HG03139 (cell line): ENCODE data around the gene HMHB1.
A peak's percentile ranks its signal among the peaks of the same experiment; 100 is the strongest.

Experiments
- ATAC-seq: cut with Tn5 transposase; IDR thresholded peaks from one replicate; pipeline ENCODE4 v1.9.1; 2021; ENCODE audit not compliant: unreplicated experiment

The HMHB1 gene

DNA sequence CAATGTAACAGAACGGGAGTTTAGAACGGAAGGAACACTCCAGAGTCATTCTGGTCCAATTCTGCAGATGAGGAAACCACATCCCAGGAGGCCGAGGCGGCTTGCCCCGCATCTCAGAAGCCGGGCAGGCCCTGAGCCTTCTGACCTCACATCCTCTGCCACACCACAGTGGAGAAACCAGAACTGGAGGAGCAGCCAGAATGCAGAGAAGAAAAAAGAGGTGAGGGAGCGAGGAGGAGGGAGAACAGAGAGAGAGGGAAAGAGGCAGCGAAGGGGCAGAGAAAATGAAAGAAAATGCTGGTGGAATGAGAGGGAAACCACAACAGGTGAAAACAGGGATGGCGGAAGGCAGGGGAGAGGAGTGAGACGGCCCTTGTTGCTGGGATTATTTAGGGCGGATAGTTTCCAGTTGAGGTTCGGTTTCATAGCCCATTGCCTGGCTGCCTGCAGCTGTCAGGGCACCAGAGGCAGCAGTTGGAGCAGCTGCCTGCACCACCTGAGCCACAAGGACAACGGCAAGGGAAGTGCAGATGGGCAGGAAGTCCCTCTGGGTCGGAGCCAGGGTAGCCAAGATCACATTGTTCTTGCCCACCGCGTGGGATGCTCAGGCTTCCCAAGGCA, at the start of gene HMHB1:
Gene HMHB1, plus strand, starts transcription at position 77 of the 621 bp plus-strand sequence.
- peak; percentile 54 for ATAC-seq

DNA sequence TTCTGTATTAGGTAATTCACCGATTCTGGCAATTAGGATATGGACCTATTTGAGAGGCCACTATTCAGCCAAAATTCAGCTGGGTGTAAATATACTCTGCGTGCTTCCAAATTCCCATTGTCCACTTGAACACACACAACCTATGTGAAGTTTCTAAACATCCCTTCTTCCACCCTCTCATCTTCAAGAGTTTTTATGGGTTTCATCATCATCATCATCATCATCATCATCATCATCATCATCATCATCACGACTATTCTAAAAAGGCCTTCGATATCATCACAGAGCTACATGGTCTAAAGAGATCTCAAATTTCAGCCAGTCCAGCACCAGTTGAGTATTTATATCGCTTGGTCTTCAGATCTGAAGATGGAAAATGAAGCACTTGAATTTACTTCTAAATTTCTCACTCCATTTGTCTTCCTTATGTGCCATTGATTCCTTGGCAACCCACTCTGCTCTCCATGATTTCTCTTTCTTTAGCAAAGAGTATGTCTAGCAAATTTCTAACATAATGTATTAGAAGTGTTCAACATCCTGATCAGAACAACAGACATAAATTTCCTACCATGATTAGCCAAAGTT, 49.2 kb upstream of the HMHB1 start:
- ATAC-seq: no peak

DNA sequence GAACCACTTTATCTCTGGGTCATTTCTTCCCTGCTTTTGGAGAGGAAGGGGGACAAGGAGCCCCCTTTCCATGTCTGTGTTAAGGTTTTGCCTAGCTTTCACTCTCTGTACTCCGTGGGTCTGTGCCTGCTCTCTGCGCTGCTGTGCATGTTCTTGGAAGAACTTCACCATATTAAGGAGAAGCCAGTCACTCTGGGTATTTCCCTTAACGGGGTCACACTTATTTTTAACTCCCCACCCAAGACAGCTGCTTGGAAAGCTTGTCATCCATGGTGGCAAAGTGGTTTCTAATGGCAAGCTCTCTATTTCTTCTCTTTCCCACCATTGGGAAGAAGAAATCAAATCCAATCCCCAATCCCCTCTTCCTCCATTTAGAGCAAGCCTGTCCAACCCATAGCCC, 44.8 kb upstream of the HMHB1 start:
- ATAC-seq: no peak

DNA sequence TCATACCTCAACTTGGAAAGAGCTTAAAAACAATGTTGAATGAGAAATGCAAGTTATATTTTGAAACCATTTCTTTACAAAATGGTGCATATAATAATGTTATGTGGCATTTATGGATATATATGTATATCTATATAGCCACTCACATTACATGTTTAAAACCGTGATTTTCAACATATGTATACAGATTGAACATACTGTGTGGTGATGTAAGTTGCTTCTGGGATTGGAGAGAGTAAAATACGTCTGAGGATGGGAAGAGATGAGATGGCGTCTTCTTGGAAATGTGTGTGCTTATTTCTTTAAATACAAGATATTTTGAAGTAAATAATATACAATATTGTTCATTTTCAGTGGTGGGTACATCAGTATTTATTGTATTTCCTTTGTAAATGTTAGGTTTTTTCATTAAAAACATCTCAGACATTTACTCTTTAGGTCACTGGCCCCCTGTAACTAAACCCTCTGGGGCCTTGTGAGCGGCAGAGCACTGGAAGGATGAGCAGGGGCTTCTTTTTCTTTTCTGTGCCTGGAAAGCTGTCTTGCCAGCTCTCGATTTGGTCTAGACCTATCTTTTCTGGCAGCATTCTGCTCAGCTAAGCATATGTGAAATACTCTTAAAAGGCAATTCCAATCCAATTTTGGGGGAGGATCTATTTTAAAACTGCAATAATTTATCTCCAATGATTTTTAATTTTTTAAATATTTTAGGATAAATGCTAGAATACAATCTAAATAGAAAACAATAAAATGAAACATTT, 42.8 kb upstream of the HMHB1 start:
- no peak for ATAC-seq

DNA sequence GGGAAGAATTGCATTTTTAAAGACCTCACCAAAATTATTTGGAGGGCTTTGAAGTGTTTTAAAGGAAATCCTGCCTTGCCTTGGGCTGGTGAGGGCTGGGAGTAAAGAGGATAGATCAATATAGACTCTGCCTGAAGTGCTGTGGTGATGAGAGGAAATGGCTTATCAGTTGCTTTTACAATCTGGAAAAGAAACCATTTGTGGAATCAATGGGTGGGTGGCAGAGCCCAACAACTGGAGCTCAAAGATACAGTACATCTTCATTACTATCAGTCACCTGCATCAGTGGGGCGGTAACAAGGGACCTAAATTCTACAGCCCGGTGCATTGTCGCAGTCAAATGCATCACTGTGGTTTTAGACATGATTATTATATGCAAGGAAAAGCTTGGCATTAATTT, 41.5 kb upstream of the HMHB1 start:
- ATAC-seq: no peak

DNA sequence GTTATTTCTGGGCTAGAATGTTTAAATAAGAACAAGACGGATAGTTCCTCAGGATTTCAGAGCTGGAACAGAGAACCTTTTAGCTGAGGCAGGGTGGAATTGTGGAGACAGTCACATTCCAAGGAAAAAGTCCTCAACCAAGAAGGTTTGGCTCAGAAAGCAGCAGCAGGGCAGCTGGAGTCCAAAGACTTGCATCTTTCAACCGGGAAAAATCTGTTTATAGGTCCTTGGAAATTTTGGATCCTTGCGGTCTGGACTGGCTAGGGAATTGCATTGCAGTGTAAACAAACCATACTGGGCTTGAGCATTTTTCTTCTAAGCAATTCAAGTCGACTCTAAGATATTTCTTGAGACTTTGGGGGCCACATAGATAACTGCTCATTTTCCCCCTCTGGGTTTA, 40.8 kb upstream of the HMHB1 start:
- no peak for ATAC-seq

DNA sequence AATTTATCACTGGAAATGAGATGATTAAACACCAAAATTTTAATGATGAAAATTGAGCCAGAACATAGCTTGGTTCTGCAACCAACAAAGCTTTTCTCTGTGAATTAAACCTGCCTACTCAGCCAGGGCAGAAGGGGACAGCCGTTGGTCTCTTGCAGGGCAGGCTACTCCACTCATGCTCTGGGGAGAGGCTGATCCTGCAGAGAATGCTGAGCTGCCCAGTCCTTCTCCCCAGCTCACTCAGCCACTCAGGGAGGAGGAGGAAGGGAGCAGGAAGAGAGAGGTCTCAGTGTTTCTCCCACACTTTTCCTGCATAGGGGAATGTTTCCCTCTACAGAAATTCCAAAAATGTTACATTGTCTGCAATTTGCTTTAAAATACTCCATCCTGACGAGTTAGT, 40.4 kb upstream of the HMHB1 start:
- no peak for ATAC-seq

DNA sequence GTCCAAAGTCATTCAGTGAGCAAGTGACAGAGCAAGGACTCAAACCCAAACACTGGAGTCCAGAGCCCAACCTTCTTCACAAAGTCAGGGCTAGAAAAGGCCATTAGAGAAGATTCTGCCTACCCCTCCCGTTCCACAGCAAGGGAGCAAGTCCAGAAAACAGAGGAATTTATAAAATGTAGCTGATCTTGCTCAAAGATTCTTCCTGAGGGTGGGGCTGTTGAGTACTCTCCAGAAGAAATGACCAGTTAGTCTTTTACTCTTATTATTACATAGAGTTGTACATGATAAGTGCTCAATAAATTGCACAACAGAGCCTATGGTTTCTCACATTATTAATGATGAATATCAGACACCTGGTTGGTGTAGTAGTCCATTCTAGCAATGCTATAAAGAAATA, 39.3 kb upstream of the HMHB1 start:
- no peak for ATAC-seq

DNA sequence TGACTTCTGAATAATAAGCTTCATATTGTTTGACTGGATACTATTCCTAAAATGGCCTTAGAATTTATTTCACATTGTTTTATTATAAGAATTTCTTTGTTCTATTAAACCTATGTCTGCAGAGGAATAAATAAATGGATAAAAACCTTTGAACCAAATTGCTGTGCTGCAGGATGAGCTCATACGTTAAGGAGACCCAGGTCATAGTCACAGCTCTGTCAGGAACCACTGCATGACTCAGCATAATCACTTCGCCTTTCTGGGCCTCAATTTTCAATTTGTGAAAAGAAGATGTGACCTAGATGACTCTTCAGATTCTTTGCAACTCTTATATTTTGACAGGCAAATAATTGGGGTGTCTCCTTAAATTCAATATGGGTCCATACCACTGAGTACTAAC, 36.7 kb upstream of the HMHB1 start:
- no peak for ATAC-seq

DNA sequence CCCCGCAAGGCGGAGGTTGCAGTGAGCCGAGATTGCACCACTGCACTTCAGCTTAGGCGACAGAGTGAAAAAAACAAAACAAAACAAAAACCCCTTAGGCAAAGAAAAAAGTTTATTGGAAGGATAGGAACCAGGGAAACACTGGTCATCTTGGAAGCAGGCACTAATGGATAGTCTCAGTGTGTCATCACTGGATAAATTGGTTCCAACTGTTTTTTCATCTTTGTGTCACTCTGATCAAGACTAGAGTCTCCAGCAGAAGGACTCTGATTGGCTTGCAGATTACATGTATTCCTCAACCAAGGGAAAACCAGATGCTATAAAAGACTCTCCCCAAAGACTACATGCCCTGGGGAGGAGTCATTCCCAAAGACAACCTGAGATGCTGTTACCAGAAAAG, 35.0 kb upstream of the HMHB1 start:
- ATAC-seq: no peak

DNA sequence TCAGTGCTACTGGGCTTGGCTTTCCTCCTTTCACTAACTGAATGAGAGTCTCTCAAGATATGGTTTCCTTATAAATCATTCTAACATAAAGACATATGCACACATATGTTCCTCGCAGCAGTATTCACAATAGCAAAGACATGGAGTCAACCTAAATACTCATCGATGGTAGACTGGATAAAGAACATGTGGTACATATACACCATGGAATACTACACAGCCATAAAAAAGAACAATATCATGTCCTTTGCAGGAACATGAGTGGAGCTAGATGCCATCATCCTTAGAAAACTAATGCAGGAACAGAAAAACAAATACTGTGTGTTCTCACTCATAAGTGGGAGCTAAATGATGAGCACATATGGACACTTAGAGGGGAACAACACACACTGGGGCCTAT, 32.5 kb upstream of the HMHB1 start:
- no peak for ATAC-seq

DNA sequence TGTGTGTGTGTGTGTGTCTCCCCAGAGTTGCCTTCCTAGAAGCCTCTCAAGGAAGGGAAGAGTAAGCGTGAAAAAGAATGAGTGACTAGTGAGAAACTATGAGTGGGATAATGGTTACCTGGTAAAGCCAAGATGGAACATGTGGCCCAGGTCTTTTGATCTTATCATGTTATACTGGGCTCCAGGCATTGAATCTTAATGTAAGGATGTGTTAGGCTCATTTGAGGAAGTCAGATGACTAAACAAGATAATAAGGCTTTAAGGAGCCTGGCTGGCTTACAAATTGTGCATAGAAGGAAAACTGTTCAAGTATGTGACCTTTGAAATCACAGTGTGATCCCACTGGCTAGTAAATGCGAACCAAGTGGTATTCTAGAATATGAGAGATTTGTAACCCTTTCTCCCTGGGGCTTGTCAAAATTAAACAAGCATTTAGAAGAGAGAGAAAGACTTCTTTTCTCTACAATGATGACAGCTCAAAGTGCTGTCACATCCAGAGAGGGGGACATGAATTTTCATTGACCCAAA, 29.9 kb upstream of the HMHB1 start:
- ATAC-seq: no peak

DNA sequence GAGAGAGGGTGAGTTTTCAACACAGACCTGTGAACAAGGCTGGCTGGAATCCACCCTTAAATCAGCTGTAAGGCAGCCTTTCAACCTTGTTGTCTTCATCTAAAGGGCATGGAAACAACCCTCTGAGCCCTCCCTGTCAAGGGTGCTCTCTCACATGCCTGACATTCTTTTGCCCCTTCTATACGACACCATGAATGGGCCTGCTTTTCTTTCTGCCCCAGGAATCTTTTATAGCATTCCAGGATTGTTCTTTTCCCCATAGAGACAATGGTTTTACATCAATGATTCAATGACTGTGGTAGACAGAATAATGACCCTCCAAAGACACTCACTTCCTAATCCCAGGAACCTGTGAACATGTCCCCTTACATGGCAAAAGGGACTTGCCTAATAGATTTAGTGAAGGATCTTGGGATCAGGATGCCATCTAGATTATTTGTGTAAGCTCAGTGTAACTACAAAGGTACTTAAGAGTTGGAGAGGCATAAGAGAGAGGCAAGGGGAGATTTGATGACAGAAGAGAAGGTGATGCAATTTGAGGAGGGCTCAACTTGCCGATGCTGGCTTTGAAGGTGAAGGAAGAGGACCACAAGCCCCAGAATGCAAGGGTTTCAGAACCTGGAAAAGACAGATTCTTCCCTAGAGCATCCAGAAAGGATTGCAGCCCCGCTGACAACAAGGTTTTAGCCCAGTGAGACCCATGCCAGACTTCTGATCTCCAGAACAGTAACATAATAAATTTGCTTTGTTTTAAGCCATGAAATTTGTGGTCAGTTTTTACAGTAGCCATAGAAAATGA, 29.2 kb upstream of the HMHB1 start:
- ATAC-seq: no peak

DNA sequence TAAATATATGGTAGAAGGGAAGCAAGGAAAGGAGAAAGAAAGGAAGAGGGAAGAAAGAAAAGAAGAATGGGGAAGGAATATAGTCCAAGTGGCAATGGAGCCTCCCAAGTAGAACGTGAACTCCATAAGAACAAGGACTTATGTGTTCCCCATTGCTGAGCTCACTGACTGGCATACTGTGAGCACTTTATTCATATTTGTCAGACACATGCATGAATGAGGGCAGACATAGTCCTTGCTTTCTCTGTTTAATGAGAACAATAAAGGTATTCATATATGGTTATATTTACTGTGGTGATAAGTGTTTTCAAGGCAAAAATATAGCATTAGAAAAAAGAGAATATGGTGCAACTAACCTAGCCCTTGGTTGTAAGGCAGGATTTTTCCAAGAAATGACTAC, 23.6 kb upstream of the HMHB1 start:
- no peak for ATAC-seq

DNA sequence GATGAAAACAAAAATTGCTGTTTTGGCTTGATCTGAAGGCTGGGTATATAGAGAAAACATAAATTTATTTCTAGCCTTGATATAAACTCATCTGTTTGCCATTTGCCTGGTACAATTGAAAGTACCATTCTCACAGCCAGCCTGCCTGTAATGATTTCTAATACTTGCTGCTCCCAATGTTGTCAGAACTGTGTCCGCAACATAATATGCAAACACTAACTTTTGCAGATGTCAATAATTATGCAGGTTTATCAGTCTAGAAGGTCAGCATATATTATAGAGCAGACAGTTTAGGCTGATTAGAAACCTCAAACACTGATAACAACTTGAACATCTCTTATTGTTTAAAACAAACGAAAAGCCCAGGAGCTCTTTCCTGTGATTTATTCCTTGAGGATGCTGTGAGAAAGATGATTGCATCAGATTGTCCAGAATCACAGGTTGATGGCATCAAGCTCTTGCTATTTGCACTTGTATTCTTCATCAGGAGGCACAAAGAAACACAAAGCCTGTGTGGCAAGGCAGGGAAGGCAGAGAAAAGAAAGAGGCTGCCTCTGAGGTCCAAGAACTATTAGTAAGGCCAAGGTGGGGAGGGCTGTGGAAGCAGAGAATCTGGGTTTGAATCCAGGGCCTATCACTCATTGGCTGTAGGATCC, 21.4 kb upstream of the HMHB1 start:
- no peak for ATAC-seq

DNA sequence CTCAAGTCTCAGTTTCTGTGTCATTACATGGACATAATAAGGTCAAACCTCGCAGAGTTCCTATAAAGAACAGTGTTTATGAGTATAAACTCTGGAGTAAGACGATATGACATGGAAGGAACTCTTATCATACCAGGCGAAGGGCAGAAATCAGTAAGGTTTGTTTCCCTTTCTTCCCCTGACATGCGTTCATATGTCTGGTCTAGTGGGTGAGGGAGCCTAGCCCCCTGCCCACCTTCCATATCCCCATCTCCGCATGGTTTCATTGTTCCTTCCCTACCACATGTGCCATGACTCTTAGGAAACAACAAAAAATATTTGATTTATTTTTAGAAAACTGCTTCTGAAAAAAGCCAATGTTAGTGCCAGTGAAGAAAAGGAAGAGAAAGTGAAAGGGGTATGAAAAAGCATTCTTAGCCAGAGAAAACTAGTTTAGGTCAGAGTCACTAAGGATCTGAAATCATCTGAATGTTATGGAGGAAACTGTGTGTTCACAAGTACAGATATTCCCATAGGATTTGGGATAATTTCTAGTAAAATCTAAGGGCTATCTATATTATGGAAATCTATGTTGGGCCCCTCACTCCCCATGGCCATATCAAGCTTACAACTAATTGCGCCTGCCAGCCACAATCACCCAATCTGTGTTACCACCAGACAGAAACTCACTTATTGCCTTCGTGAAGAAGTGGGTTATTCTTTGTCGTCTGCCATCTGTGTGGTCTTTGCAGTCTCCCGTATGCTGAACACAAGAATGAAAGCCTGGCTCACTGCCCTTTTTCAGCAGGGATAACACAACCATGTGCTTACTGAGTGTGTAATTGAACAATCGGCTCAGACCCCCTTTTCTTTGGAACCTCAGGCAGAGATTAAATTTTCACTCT, 19.9 kb upstream of the HMHB1 start:
- ATAC-seq: peak; percentile 73

DNA sequence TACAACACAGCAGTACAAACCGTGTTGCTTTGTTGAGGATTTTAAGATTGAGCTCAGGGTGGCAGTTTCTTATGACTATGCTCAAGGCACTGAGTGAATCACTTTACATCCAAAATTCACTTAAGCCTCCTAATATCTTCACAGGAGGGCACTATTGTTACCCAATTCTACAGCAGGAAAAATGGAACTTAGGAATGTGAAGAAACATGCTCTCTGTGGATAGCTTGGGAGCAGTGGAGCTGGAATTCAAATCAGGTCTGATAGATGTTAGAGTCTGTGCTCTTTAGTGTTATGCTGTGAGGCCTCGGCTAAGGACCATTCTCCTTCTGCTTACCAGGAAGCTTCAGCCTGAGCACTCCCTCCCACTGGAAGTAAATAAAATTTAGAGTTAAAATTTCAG, 18.7 kb upstream of the HMHB1 start:
- no peak for ATAC-seq

DNA sequence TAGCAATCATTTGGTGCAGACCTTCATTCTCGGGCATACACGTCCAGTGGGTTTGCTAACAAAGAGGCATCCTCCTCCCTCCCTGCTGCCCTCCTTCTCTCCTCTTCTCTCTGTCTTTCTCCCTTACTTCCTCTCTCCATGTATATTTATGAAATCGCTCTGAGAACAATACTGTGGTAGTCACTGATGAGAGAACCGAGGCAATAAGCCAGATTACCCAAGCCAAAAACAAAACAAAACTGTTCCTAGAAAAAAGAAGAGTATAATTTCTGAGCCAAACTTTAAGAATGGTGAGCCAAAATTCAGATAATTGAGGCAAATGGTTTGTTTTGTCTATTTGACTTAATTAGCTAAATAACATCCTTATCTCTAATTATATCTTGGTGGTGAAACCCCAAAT, 15.8 kb upstream of the HMHB1 start:
- no peak for ATAC-seq

DNA sequence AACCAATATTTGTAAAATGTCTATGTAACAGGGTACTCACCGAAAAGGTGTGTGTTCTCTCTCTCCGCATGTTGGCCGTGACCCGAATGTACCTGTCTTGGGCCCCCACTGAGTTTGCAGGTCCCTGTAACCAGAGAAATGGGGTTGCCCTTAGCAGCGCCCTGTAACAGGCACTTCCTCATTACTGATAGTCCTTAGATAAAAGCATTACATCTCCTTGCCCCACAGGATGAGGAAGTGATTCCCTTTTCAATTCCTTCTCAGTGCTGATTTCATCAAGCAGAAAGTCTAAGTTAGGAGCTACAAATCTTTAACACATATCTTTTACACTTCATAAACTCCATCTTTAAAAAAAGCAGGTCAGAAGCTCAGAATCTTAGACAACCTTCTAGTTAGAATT, 15.2 kb upstream of the HMHB1 start:
- ATAC-seq: no peak

DNA sequence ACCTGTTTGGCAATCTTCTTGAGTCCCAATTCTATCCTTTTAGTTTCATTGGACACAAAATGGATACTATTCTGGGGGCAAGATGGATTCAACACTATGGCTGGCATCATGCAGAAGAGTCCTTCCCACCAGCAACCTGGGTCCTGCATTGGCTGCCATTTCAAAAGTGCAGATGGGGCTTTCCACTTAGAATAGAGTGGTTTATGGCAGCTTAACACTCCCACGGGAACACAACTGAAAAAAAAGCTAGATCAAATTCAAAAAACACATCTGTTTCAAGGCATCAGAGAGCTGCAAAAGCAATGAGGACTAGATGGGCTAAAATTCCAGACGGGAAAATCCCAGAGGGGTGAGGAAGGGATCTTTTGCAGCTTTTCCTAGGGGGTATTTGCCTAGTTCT, 11.2 kb upstream of the HMHB1 start:
- no peak for ATAC-seq
